T-helper 2 cell (primary cell): ENCODE measurements around the gene ADAM17.

Experiments
- DNase-seq, 5 experiments: peaks; one replicate each; pipeline versions ENCODE4 v3.0.0 to v3.0.0-alpha.2; 2012 to 2022

ADAM17 gene

GRCh38 chr2:9467687-9468086 lies 87.9 kb downstream of the ADAM17 start:
- no peak for DNase-seq

- DNase-seq = peak in 1 of 5 experiments; percentile 16
These were observed 89.4 kb downstream of the ADAM17 start for GRCh38 chr2:9466147-9466683.

- no peak for DNase-seq
These were observed 90.5 kb downstream of the ADAM17 start for GRCh38 chr2:9465170-9465569.

- peak in 1 of 5 experiments; percentile 70 for DNase-seq
These were observed 92.0 kb downstream of the ADAM17 start for GRCh38 chr2:9463698-9464034.

GRCh38 chr2:9462886-9463697 lies 92.5 kb downstream of the ADAM17 start:
- no peak for DNase-seq

GRCh38 chr2:9462313-9462712 lies 93.3 kb downstream of the ADAM17 start:
- DNase-seq = no peak

- no peak for DNase-seq
These were observed 94.6 kb downstream of the ADAM17 start for GRCh38 chr2:9461079-9461478.

GRCh38 chr2:9460441-9461017 lies 95.1 kb downstream of the ADAM17 start:
- DNase-seq = no peak

- DNase-seq = no peak
These were observed 104.4 kb downstream of the ADAM17 start for GRCh38 chr2:9451231-9451630.

GRCh38 chr2:9445089-9445488 lies 110.5 kb downstream of the ADAM17 start:
- peak in 1 of 5 experiments; percentile 70 for DNase-seq

GRCh38 chr2:9443526-9443925 lies 112.1 kb downstream of the ADAM17 start:
- peak in 1 of 5 experiments; percentile 74 for DNase-seq

- no peak for DNase-seq
These were observed 114.1 kb downstream of the ADAM17 start for GRCh38 chr2:9441556-9441955.

GRCh38 chr2:9440058-9440727 lies 115.4 kb downstream of the ADAM17 start:
- DNase-seq = no peak

GRCh38 chr2:9439536-9439935 lies 116.1 kb downstream of the ADAM17 start:
- DNase-seq = no peak
